HG02623 (cell line): Measurements from ENCODE around the gene SLC4A5.

Source experiments
- ATAC-seq: cut with Tn5 transposase; IDR thresholded peaks from one replicate; pipeline ENCODE4 v1.9.1; 2021; ENCODE audit warnings: moderate library complexity; ENCODE audit not compliant: unreplicated experiment

Gene SLC4A5

DNA sequence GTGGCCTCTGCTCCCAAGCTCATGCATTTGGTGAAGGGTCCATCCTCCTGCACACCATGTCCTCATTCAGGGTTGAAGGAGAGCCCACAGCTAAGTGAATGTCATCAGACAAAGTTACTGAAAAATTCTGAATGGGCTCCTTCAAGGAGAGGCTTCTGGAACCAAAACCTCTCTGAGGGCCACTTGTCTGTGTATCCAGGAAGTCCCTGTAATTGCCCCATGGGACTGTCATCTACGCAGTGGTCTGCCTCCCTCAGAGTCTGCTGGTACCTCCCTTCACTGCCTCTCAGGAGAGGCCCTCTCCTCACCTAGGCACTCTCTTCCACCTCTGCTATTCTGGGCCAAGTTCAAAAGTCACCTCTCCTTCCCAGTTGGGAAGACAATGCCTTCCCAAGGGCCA, 68.0 kb downstream of the SLC4A5 start:
- no peak for ATAC-seq

DNA sequence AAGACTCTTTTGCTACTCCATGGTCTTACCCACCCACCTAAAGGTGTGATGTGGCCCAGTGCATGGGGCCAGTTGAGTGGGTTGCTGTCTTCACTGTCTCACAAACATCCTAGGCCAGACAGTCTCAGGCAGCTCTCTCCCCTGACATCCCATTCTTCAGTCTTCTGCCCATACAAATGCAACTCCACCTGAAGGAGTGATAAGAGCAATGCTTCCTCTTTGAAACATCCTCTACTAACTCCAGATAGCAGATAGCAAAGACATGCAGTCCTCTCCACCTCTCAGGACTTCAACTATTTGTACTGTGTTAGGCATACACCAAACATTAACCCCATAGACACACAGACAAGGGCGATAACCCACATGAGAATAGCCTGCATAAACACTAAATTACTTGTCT, 73.5 kb downstream of the SLC4A5 start:
- no peak for ATAC-seq

- ATAC-seq, result no peak
These were observed 76.1 kb downstream of the SLC4A5 start for GRCh38 chr2:74267068-74267467.

- ATAC-seq, result no peak
These were observed 78.9 kb downstream of the SLC4A5 start for GRCh38 chr2:74264281-74264680.

DNA sequence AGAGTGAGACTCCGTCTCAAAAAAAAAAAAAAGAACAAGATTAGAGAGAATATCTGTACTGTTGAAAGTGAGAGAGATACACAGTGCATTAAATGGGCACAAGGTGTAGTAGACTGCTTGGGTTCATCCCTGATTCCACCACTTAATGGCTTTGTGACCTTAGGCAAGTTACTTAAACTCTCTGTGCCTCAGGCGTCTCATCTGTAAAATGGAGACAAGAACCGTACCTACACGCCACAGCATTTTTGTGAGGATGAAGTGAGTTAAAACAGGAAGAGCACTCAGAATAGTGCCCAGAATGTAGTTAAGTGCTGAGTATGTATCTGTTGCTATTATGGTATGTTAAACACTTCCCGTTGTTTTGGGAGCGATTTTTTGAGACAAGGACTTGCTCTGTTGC, 80.5 kb downstream of the SLC4A5 start:
- no peak for ATAC-seq

DNA sequence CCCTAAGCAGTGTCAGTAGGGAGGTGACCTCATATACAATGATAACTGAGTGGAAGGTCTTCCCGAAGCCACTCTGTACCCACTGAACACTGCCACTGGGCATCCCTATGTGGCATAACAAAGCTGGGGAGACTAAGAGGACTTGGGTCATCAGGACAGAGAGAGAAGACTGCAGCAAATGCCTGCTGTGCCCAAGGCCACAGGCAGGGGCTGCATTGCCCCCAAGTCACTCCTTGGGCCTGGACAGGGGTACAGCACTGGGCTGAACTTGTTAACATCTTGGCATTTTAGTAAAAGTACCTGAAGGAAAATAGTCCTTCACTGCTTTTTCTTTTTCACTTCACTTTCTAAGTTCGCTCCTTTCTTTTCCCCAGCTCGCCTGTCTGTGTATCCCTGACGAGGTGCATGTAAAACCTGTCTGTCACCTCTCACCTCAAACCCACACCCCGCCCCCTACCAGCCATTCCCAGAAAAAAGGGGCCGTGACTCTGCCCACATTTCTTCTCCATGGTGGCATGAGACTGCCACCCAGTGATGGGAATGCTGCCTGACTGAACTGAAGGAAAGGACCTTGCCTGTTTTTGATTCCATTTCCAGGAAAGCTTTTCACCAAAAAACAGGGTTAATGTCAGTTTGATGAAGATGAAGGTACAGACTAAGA, 81.9 kb downstream of the SLC4A5 start:
- ATAC-seq, result no peak

- ATAC-seq, result no peak
These were observed 82.7 kb downstream of the SLC4A5 start for GRCh38 chr2:74260495-74260894.

- no peak for ATAC-seq
These were observed 83.5 kb downstream of the SLC4A5 start for GRCh38 chr2:74259733-74260132.

GRCh38 chr2:74259191-74259590, 84.0 kb downstream of the SLC4A5 start:
- ATAC-seq, result no peak

- no peak for ATAC-seq
These were observed 87.5 kb downstream of the SLC4A5 start for GRCh38 chr2:74255660-74256213.

DNA sequence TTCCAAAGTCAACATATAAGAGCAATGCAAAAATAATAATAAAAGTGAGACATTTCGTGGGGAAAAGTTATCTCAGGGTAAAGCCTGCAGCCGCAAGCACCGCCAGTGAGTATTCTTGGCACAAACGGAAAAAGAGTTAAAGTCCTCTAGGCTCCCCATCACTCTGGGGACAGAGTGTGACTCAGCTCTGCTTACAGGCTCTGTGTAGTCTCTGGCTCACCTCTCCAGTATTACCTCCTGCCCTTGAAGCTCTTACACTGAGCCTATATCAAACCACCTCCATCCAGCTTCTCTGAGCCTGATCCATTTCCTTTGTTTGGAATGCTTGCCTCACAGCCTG, 89.3 kb downstream of the SLC4A5 start:
- no peak for ATAC-seq

- no peak for ATAC-seq
These were observed 89.8 kb downstream of the SLC4A5 start for GRCh38 chr2:74253306-74253970.

DNA sequence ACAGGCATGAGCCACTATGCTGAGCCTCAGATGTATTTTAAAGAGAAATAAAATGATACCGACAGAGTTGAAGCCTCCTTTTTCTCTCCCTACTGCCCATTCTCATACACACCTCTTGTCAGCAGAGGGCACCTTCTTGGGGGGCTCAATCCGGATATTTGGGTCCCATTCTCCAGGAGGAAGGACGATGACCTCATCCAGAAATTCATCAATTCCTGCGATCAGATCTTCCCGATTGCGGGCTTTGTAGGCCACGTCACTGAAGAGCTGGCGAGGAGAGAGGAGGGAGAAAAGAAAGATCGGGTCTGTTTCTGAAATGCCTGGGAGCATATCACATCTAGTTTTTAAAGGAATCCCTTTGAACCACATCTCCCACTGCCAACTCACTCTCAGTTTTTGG, 90.4 kb downstream of the SLC4A5 start:
- no peak for ATAC-seq

DNA sequence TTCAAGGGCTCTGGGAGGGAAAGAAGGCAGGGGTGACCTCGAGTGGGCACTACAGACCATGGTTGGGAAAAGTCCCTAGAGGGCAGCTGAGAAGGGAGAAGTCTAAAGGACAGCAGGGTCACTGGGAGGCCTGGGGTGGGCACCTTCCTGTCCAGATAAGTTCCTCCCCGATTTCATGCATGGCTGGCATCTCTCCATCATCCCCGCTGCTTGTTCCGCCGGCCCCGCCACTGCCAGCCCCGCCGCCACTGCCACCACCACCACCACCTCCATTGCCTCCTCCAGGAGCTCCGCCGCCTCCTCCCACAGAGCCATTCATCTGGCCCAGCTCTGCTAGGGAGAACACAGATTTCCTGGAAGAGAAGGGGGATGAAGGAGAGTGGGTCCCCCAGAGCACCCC, 91.2 kb downstream of the SLC4A5 start:
- ATAC-seq, result no peak

DNA sequence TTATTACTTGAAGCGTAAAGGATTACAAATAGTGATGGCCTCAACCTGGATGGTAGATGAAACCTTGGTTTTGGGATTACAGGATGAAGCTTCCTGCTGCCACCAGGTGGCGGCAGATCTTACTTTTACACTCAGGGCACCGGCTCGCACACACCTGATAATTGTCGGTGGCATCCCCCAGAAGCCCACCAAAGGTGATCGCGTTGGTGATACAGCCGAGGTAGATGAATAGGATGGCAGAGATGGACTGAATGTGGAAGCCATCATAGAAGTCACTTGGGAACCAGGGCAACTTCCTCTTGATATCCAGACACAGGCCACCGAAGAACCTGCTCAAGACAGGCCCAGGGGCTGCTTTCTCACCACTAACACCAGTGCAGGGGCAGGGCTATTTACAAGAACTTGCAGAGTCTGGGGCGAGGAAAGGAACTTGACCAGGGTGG, 93.0 kb downstream of the SLC4A5 start:
- no peak for ATAC-seq

DNA sequence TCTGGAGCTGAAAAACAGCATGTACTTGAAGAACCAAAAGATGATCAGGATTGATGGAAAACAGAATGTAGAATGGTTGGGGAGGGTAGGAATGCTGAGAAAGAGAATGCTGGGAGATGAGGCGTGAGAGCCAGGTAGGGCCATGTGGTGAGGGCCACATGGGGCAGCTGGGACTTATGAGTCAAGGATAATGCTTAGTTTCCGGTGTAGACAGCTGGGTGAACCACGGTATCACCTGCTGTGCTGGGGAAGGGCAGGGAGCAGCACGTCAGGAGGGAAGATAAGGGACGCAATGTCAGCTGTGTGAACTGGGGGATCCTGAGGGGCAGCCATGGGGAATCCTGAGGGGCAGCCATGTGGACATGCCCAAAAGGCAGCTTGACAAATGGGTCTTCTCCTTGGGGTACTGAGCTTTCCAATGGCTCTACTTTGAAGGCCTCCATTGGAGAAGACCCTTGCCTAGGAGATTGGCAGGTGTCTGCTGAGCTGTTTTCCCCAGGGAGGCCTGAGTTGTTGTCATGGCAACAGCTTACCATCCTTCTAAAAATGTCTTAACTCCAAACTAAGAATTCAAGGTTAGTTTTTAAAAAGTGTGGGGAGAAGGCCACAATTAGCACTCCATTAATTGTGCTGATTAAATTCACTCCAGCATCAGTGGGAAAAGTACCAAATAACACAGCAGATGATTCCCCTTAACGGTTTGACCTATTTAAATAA, 93.7 kb downstream of the SLC4A5 start:
- ATAC-seq, result no peak

GRCh38 chr2:74246496-74247195, 96.6 kb downstream of the SLC4A5 start:
- no peak for ATAC-seq

- ATAC-seq, result no peak
These were observed 98.9 kb downstream of the SLC4A5 start for GRCh38 chr2:74244286-74244685.

DNA sequence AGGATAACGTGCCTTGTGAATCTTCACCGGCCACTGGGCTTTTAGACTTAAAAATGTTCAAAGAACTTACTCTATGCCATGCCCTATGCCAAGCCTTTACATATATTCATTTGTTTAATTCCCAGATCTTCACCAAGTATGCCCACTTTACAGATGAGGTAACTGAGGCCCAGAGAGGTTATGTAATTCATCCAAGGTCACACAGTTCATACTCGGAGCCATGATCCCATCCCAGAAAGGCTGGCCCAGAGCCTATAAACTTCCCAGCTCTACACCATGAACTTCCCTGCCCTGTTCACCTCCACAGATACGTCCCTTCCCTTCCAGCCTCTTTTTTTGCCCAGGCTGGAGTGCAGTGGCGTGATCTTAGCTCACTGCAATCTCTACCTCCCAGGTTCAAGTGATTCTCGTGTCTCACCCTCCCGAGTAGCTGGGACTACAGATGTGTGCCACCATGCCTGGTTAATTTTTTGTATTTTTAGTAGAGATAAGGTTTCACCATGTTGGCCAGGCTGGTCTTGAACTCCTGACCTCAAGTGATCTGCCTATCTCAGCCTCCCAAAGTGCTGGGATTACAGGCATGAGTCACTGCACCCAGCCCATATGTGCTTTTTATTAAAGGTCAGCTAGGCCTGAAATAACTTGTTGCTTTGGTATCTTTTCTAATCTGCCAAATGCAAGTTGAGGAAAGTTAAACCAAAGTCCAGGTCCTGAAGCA, 100.7 kb downstream of the SLC4A5 start:
- no peak for ATAC-seq

DNA sequence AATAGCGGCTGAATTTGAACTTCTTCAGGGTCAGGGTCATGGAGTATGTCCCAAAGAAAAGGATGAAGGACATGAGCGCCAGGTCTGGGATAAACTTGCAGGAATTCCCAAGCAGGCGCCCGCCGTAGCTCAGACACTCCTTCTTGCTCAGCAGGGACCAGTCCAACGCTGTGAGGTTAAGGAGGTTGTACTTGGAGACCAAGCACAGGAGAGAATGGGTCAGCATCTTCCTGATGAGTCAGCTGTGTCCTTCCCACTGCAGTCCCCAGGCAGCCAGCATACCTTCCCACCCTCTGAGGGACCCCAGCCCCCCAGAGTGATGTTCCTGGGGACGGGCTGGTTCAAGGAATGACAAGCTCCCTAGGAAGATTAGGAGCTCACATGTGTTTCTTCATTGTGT, 103.9 kb downstream of the SLC4A5 start:
- no peak for ATAC-seq

DNA sequence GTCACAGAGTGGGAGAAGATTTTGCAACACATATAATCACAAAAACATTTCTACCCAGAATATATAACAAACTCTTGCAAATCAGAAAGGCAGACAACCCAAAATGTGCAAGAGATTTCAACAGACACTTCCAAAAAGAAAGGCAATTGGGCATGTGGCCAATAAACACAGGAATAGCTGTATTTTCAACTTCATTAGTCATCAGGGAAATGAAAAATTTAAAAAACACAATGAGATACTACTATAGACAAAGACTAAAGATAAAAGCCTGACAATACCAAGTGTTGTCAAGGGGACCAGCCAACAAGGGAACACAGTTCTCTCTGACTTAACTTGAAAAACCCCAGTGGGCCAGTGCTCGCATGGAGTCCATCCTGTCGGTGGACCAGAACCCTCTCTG, 104.3 kb downstream of the SLC4A5 start:
- no peak for ATAC-seq
